ENCODE measurements around the gene CALHM5. TPM values are rescaled to one million over a fixed set of nuclear protein-coding genes. Genes with fewer than 3 reads are reported as not detected.

CALHM5 gene
- total and polyA plus RNA-seq, 9 of the 15 experiments (the other 6 are each of a cell fraction or from before 2014, with no cell fraction given) = under 0.01 to 0.05 (median 0.02) TPM; not detected in 2

- no peak for TF ChIP-seq ZFP30 (CRISPR knock-in tag; IDR thresholded peaks at IDR 0.05; ENCODE audit: borderline replicate concordance)
- TF ChIP-seq HNRNPUL1 (IDR thresholded peaks at IDR 0.05; ENCODE audit: low read length) = no peak
- TF ChIP-seq PHF8 (IDR thresholded peaks at IDR 0.05; ENCODE audit: borderline replicate concordance, low read length) = peak; percentile 85
- no peak for TF ChIP-seq SNRNP70 (optimal IDR thresholded peaks at IDR 0.05; ENCODE audit: low read depth, low read length)
- TF ChIP-seq C11orf30 (IDR thresholded peaks at IDR 0.05; ENCODE audit: low read depth) = peak; percentile 96
- no peak for TF ChIP-seq ZBTB43 (CRISPR knock-in tag; IDR thresholded peaks at IDR 0.05)
- 0 out of 2 replicates have a peak, but pooled peaks have one; percentile 40 for TF ChIP-seq ZKSCAN1 (IDR thresholded peaks at IDR 0.05; ENCODE audit: low read depth, low read length)
- TF ChIP-seq ZBTB11 (CRISPR knock-in tag; IDR thresholded peaks at IDR 0.05) = no peak
- TF ChIP-seq RBM25 (IDR thresholded peaks at IDR 0.05; ENCODE audit: low read depth, low read length, severe bottlenecking) = peak; percentile 97
- TF ChIP-seq ZBTB26 (CRISPR knock-in tag; IDR thresholded peaks at IDR 0.05) = no peak
- TF ChIP-seq CBFA2T2 (conservative IDR thresholded peaks at IDR 0.05) = no peak
- no peak for TF ChIP-seq ZNF140 (CRISPR knock-in tag; IDR thresholded peaks at IDR 0.05)
- TF ChIP-seq NUFIP1 (IDR thresholded peaks at IDR 0.05; ENCODE audit: partially characterized antibody) = no peak
- peak; percentile 94 for TF ChIP-seq TFAP4 (CRISPR knock-in tag; IDR thresholded peaks at IDR 0.05; ENCODE audit: borderline replicate concordance)
- peak; percentile 30; the same call in 1 of the 2 replicates for TF ChIP-seq CC2D1A (IDR thresholded peaks at IDR 0.05)
- TF ChIP-seq PHF21A (IDR thresholded peaks at IDR 0.05; ENCODE audit: borderline replicate concordance, low read depth) = peak; percentile 96
- TF ChIP-seq KLF16 (IDR thresholded peaks at IDR 0.05) = no peak
- TF ChIP-seq SPI1 (IDR thresholded peaks at IDR 0.05; ENCODE audit: borderline replicate concordance, low read depth, low read length) = no peak
- TF ChIP-seq RBM39 (optimal IDR thresholded peaks at IDR 0.05; ENCODE audit: low read depth, low read length) = no peak
- TF ChIP-seq CHD2 (IDR thresholded peaks at IDR 0.05; ENCODE audit: low read depth, low read length) = peak; percentile 76
- TF ChIP-seq ZNF717 (CRISPR knock-in tag; IDR thresholded peaks at IDR 0.05) = no peak
- no peak for TF ChIP-seq MEF2A (IDR thresholded peaks at IDR 0.05; ENCODE audit: control insufficient read depth, low read depth, low read length)
These were observed 59.6 kb downstream of the CALHM5 start, which contains the start of gene RWDD1 (continued) for GRCh38 chr6:116570856-116571682.
